Measurements from ENCODE around the gene TFCP2L1.

TFCP2L1 gene

GRCh38 chr2:121212661-121213325 is 72.2 kb downstream of the TFCP2L1 start:
- no peak for DNase-seq

- no peak for DNase-seq
These were observed 73.3 kb downstream of the TFCP2L1 start for GRCh38 chr2:121211689-121212151.

DNA sequence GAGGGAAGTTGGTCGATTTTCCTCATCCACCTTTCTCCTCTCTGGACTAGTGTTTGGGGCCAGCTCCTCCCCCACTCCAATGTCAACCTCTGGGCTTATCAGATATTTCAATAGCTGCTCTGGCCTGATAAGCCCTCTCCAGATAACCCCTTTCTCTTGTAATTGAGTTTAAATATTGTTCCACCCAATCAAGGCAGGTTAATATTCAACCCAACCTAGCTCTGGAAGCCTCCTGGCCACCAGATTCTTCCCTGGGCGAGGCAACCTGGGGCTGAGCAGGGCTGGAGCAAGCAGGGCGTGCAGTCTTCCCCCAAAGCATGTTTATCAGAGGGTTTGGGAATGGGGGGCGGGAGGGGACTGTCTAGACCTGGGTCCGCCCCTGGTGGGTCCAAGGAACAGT is 73.8 kb downstream of the TFCP2L1 start:
- no peak for DNase-seq

GRCh38 chr2:121210691-121211090 is 74.3 kb downstream of the TFCP2L1 start:
- DNase-seq = no peak

- DNase-seq = no peak
These were observed 75.9 kb downstream of the TFCP2L1 start for GRCh38 chr2:121209014-121209610.

DNA sequence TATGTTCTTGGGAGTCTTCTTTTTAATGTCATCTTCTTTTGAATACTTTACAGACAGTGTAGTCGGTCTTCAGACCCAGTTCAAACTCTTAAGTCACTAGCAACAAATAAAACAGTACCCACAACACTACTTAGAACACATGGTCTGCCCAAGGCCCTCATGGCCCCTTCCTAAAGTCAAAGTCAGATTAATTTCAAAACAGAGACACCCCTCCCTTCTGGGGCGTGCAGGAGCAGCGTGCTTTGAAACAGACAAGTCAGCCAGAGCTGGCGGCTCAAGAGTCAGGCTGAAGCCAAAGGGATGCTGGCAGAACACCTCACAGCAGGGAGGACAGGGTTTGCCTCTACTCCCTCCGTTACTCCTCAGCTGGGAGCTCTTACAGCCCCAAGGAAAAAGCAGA is 77.5 kb downstream of the TFCP2L1 start:
- no peak for DNase-seq

- DNase-seq = no peak
These were observed 79.6 kb downstream of the TFCP2L1 start for GRCh38 chr2:121205321-121205942.

- DNase-seq = no peak
These were observed 81.3 kb downstream of the TFCP2L1 start for GRCh38 chr2:121203591-121204249.

DNA sequence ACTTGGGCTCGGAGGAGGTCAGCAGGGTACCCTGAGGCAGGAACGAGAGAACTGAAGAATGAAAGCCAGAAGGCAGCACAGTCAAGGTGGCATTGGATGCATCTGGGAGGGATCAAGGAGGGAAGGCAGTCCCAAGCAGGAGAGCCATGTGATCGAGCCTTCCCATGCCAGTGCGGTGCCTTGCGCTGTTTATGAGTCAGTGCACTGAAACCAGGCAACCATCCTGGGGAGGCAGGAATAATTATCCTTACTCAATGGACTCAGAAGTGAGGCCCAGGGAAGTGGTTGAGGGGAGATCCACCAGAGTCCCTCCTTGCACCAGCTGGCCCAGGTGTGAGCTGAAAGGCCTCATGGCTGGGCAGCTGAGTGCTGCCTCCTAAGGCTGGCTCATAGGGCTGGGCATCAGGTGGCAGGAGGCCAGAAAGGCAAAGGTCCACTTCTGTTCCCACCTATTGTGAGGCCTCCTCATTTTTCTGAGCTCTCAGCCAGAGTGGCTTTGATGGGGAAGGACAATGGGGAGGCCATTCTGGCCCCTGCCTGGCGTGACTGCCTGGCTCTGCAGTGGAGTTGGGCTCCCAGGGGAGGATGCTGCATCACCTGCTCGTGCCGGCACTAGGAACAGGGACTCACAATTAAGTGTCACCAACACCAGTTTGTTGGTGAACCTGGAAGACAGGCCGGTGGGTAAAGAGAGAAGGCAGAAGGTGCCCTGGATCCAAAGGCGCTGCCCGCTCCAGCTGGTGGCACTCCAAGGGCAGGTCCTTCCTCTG is 82.3 kb downstream of the TFCP2L1 start:
- no peak for DNase-seq

GRCh38 chr2:121201796-121202195 is 83.2 kb downstream of the TFCP2L1 start:
- no peak for DNase-seq

GRCh38 chr2:121200419-121201315 is 84.3 kb downstream of the TFCP2L1 start:
- DNase-seq = no peak

DNA sequence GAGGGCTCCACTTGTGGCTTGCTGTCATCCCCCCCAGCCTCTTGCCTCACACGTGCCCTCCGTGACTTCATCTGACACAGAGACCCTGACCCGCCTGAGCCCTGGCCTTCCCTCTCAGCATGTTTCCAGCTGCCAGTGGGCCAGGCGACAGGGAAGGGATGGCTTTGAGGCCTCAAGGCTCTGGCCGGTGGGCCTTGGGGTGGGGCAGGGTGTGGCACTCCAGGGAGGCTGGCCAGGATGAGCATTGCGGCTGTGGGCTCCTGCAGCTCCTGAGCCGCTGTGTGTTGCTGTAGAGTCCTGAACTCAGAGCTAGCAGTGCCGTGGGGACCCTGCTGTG is 85.0 kb downstream of the TFCP2L1 start:
- DNase-seq = no peak

DNA sequence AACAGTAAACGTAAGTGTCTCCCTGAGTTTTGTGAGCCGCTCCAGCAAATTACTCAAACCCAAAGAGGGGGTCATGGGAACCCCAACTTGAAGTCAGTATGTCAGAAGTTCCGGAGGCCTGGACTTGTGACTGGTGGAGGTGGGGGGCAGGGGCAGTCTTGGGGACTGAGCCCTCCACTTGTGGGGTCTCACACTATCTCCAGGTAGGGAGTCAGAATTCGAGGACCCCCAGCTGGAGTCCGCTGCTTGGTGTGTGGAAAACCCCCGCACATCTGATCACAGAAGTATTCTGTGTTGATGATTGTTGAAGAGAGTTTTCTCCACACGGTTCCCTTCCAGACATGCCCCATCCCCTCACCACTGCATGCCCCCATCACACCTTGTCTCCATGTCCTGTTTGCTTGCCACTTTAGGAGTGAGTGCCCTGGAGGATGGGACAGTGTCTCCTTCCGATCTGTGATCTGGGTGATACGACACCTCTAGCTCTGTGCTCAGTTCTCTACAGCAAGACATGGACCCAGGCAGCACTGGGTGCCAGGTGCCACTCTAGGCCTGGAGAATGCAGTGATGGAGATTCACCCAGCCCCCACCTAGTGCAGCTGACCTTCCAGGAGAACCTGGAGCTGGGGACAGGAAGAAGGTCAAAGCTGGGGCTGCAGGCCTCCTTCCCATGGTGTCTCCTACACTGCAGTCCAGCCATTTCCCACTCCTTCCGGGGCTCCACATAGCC is 85.6 kb downstream of the TFCP2L1 start:
- no peak for DNase-seq

DNA sequence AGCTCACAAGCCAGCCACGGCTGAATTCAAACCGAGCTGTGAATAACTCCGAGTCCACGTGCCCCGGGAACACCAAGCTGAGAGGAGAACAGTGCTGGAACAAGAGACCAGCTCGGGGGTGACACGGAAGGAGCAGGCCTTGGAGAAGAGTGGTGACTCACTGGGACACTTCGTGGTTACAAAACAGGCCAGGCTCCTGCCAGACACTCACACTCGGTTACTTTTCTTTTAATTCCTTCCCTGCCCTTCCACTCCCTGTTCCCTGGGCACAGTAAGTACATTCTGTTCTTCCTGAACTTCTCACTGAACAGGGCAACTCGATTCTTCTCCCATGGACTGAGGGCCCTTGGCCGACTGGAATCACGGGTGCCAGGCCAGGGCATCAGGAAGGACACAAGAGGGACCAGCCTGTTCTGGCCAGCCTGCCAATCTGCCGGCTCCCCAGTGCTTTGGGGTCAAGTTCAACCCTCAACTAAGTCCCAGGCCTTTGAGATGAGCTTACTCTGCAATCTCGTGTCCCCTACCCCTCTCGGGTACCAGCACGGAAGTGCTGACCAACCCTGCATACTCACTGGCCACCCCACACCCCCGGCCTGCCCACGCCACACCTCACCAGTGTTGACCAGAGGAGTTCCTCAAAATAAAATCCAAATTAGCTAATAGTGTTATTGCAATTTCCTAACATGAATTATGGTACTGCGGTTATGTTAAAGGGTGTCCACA is 87.5 kb downstream of the TFCP2L1 start:
- DNase-seq = no peak

- no peak for DNase-seq
These were observed 88.2 kb downstream of the TFCP2L1 start for GRCh38 chr2:121196849-121197155.

- no peak for DNase-seq
These were observed 88.7 kb downstream of the TFCP2L1 start for GRCh38 chr2:121196132-121196848.

GRCh38 chr2:121195036-121195435 is 90.0 kb downstream of the TFCP2L1 start:
- DNase-seq = no peak

- DNase-seq = no peak
These were observed 90.4 kb downstream of the TFCP2L1 start for GRCh38 chr2:121194626-121195025.

DNA sequence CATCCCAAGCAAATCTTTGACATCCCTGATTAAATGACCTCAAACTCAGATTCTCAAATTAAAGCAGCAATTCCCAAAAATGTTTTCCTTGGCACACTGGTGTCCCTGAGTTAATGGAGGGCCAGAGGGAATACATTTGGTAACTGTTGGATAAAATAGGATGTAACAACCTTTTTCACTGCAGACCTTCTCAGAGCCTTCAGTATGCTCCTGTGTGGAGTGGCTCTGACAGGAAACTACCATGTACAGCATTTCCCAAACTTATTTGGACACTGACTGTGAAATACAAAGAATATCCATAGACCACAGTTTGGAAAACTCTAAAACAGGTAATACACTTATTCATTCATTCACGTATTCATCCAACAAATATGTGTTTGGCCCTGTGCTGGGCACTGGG is 91.8 kb downstream of the TFCP2L1 start:
- no peak for DNase-seq

DNA sequence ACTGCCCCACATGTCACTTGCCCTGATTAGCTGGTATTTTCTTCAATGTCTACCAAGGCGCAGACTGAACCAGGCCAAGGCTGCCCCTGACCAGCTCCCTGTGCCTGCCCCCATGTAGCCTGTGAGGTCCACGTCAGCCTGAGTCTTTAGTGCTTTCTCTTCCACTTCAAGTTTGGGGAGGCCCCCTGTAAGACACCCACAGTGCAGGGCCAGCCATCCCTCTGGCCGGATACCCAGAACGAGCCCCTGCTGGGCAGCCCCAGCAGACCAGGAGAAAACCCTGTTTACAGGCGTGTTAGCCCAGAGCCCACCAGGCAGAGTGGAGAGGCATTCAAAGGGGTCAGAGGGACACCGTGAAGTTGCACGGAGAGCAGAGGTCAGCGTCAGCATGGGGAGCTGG is 92.4 kb downstream of the TFCP2L1 start:
- no peak for DNase-seq

All from activated naive CD4-positive, alpha-beta T cell treated with anti-CD3 and anti-CD28 coated beads, Interleukin-2, amount 50 U/mL, for 16 hours (primary cell).